LNCaP clone FGC (cell line): ENCODE results near the gene USP2.

Source experiments
- DNase-seq: peaks from one replicate; pipeline ENCODE4 v3.0.0-alpha.2; 2011; ENCODE audit warnings: low read depth
- H3K4me3 ChIP-seq: 2 replicates; pipeline ENCODE4 v1.5.1; 2011; ENCODE audit warnings: mild to moderate bottlenecking, low read depth, low read length, control low read depth
- TF ChIP-seq, protein P1 (sequence below): IDR thresholded peaks from 2 replicates; pipeline ENCODE4 v1.5.1; 2012; ENCODE audit warnings: mild to moderate bottlenecking; ENCODE audit not compliant: control insufficient read depth, insufficient read depth; ENCODE audit errors: extremely low read depth

The USP2 gene

GRCh38 chr11:119320776-119321524 lies 60.5 kb downstream of the USP2 start:
- DNase-seq = no peak
- TF ChIP-seq, protein P1, sequence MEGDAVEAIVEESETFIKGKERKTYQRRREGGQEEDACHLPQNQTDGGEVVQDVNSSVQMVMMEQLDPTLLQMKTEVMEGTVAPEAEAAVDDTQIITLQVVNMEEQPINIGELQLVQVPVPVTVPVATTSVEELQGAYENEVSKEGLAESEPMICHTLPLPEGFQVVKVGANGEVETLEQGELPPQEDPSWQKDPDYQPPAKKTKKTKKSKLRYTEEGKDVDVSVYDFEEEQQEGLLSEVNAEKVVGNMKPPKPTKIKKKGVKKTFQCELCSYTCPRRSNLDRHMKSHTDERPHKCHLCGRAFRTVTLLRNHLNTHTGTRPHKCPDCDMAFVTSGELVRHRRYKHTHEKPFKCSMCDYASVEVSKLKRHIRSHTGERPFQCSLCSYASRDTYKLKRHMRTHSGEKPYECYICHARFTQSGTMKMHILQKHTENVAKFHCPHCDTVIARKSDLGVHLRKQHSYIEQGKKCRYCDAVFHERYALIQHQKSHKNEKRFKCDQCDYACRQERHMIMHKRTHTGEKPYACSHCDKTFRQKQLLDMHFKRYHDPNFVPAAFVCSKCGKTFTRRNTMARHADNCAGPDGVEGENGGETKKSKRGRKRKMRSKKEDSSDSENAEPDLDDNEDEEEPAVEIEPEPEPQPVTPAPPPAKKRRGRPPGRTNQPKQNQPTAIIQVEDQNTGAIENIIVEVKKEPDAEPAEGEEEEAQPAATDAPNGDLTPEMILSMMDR = no peak
- no peak overlapping the region for H3K4me3 ChIP-seq

GRCh38 chr11:119320240-119320775 lies 61.2 kb downstream of the USP2 start:
- no peak overlapping the region for H3K4me3 ChIP-seq
- TF ChIP-seq, protein P1 = no peak

GRCh38 chr11:119319700-119320239 lies 61.7 kb downstream of the USP2 start:
- no peak for DNase-seq
- no peak overlapping the region for H3K4me3 ChIP-seq
- TF ChIP-seq, protein P1 = no peak

More at GRCh38 chr11:119320240-119320775, 61.2 kb downstream of the USP2 start:
- no peak for DNase-seq

DNA sequence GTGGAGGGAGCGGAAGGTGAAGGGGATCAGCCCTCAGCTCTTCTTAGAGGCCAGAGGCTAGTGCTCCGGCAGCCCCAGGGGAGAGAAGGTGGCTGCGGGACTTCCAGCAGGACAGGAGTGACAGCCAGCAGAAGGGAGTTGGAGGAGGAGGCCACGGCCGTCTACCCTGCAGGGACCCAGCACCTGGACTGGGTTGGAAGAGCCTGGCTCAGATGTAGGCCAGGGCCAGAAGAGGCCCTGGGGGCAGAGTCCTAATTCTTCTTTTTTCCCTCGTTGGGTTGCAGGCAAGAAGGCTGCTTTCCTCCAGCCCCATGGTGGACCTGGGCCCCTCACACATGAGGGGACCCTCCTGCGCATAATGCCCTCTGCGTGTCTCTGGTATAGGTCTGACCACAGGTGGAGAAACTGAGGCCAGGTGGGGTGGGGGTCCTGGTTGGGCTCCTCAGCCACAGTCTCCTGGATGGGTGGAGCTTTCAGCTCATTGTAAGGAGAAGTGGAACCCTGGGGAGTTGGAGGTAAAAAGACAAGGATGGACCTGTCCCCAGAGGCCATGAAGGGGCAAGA lies 62.3 kb downstream of the USP2 start:
- H3K4me3 ChIP-seq = no peak overlapping the region
- TF ChIP-seq, protein P1 = no peak
- no peak for DNase-seq

GRCh38 chr11:119318240-119319135 lies 63.0 kb downstream of the USP2 start:
- TF ChIP-seq, protein P1 = no peak
- DNase-seq = no peak
- H3K4me3 ChIP-seq = no peak overlapping the region

- DNase-seq = no peak
- TF ChIP-seq, protein P1 = no peak
- H3K4me3 ChIP-seq = no peak overlapping the region
Observed at GRCh38 chr11:119317592-119318239, 63.8 kb downstream of the USP2 start.
